ENCODE measurements around the gene CCDC142. TPM values are rescaled to one million over a fixed set of nuclear protein-coding genes. Genes with fewer than 3 reads are reported as not detected.

CCDC142 gene
- total and polyA plus RNA-seq, 9 of the 15 experiments (the other 6 are each of a cell fraction or from before 2014, with no cell fraction given), result 0.55 to 11.7 (median 7.2) TPM

- TF ChIP-seq ESRRB (CRISPR knock-in tag; IDR thresholded peaks at IDR 0.05; ENCODE audit: borderline replicate concordance) (no peak), CREB3L1 (IDR thresholded peaks at IDR 0.05; ENCODE audit: borderline replicate concordance, low read depth) (peak; percentile 14; the same call in 1 of the 2 replicates), VEZF1 (CRISPR knock-in tag; IDR thresholded peaks at IDR 0.05) (peak; percentile 38), RBM17 (IDR thresholded peaks at IDR 0.05; ENCODE audit: borderline replicate concordance, low read depth, low read length) (no peak), TBL1XR1 (IDR thresholded peaks at IDR 0.05; ENCODE audit: low read length in 2 of 2) (peak in 1 of 2 experiments; percentile 0; a peak in 1 of 4 replicates), PTBP1 (IDR thresholded peaks at IDR 0.05; ENCODE audit: low read depth, low read length) (no peak), ZNF583 (CRISPR knock-in tag; IDR thresholded peaks at IDR 0.05) (no peak), PRDM10 (IDR thresholded peaks at IDR 0.05; ENCODE audit: partially characterized antibody) (peak; percentile 26), CUX1 (CRISPR knock-in tag; IDR thresholded peaks at IDR 0.05) (no peak), ZNF584 (CRISPR knock-in tag; IDR thresholded peaks at IDR 0.05; ENCODE audit: low read depth) (0 out of 2 replicates have a peak, but pooled peaks have one; percentile 58), ZC3H11A (IDR thresholded peaks at IDR 0.05; ENCODE audit: low read depth, low read length) (no peak), PHF8 (IDR thresholded peaks at IDR 0.05; ENCODE audit: borderline replicate concordance, low read length) (0 out of 2 replicates have a peak, but pooled peaks have one; percentile 30), BRD4 (IDR thresholded peaks at IDR 0.05) (0 out of 2 replicates have a peak, but pooled peaks have one; percentile 62)
Measured at GRCh38 chr2:74507926-74508520, 25.2 kb upstream of the CCDC142 start (continued).

Data from K562 (cell line).